HepG2 (cell line): Measurements from ENCODE around the gene LDLRAD4. TPM values are rescaled to one million over a fixed set of nuclear protein-coding genes. Genes with fewer than 3 reads are reported as not detected.

ENCODE experiments used
- ADNP ChIP-seq: sonication (generic); formaldehyde crosslinking; IDR thresholded peaks from 2 replicates; pipeline ENCODE4 v1.4.0; 2020; ENCODE audit warnings: missing genetic modification reagents
- ATF7 ChIP-seq, 2 experiments: fragments of 450-650 bp in 1 of 2; sonication (generic) in 1 of 2; formaldehyde crosslinking in 1 of 2; IDR thresholded peaks; 2 replicates each; pipeline versions ENCODE4 v1.4.0 to v1.6.1; 2016 to 2020; ENCODE audit warnings: antibody characterized with exemption in 1 of 2, mild to moderate bottlenecking in 1 of 2, missing genetic modification reagents in 1 of 2
- CBX1 ChIP-seq: IDR thresholded peaks from one replicate; pipeline ENCODE4 v1.6.1; 2016; ENCODE audit warnings: antibody characterized with exemption, low read depth
- DBP ChIP-seq: sonication (generic); formaldehyde crosslinking; IDR thresholded peaks from 2 replicates; pipeline ENCODE4 v1.4.0; 2020; ENCODE audit warnings: missing genetic modification reagents; ENCODE audit errors: not compliant biosample characterization
- DMAP1 ChIP-seq: IDR thresholded peaks from 2 replicates; pipeline ENCODE4 v1.6.1; 2016
- GFI1 ChIP-seq: sonication (generic); formaldehyde crosslinking; IDR thresholded peaks from 2 replicates; pipeline ENCODE4 v1.5.0; 2020; ENCODE audit warnings: missing genetic modification reagents, mild to moderate bottlenecking, borderline replicate concordance
- KDM1A ChIP-seq: IDR thresholded peaks from 2 replicates; pipeline ENCODE4 v1.6.1; 2016; ENCODE audit warnings: missing compliant biosample characterization
- KLF12 ChIP-seq: sonication (generic); formaldehyde crosslinking; IDR thresholded peaks from 2 replicates; pipeline ENCODE4 v1.4.0; 2020; ENCODE audit warnings: missing genetic modification reagents, borderline replicate concordance
- MXD3 ChIP-seq: IDR thresholded peaks from 2 replicates; pipeline ENCODE4 v1.6.1; 2016; ENCODE audit warnings: mild to moderate bottlenecking, missing biosample characterization, missing genetic modification reagents
- NRL ChIP-seq: sonication (generic); formaldehyde crosslinking; IDR thresholded peaks from 2 replicates; pipeline ENCODE4 v1.5.0; 2020; ENCODE audit warnings: missing genetic modification reagents, mild to moderate bottlenecking, moderate library complexity, borderline replicate concordance
- ONECUT2 ChIP-seq: sonication (generic); formaldehyde crosslinking; IDR thresholded peaks from 2 replicates; pipeline ENCODE4 v1.4.0; 2020; ENCODE audit warnings: missing genetic modification reagents
- PHB2 ChIP-seq: fragments of 450-650 bp; IDR thresholded peaks from 2 replicates; pipeline ENCODE4 v1.6.1; 2018; ENCODE audit not compliant: partially characterized antibody
- PHF8 ChIP-seq: sonication (generic); formaldehyde crosslinking; IDR thresholded peaks from 2 replicates; pipeline ENCODE4 v1.5.0; 2020; ENCODE audit warnings: missing genetic modification reagents
- PRMT3 ChIP-seq: sonication (generic); formaldehyde crosslinking; IDR thresholded peaks from 2 replicates; pipeline ENCODE4 v1.8.1; 2022; ENCODE audit warnings: low read depth, mild to moderate bottlenecking, moderate library complexity, missing genetic modification reagents, borderline replicate concordance
- PRPF4 ChIP-seq: fragments of 200-400 bp; formaldehyde crosslinking; IDR thresholded peaks from 2 replicates; pipeline ENCODE4 v1.6.1; 2016; ENCODE audit warnings: low read length, low read depth; ENCODE audit not compliant: poor library complexity, severe bottlenecking
- SRF ChIP-seq: IDR thresholded peaks from 2 replicates; pipeline ENCODE4 v1.6.1; 2011; ENCODE audit warnings: mild to moderate bottlenecking, low read depth, low read length, moderate library complexity
- SUZ12 ChIP-seq: fragments of 150-350 bp; IDR thresholded peaks from 2 replicates; pipeline ENCODE4 v1.6.1; 2014; ENCODE audit warnings: low read depth, low read length
- TFE3 ChIP-seq: IDR thresholded peaks from 2 replicates; pipeline ENCODE4 v1.6.1; 2016
- ZGPAT ChIP-seq: IDR thresholded peaks from 2 replicates; pipeline ENCODE4 v1.6.1; 2016; ENCODE audit warnings: mild to moderate bottlenecking
- ZMAT3 ChIP-seq: sonication (generic); formaldehyde crosslinking; conservative IDR thresholded peaks from 2 replicates; pipeline ENCODE4 v1.7.0; 2021; ENCODE audit warnings: missing genetic modification reagents
- ZNF280D ChIP-seq: sonication (generic); formaldehyde crosslinking; IDR thresholded peaks from 2 replicates; pipeline ENCODE4 v1.5.1; 2020; ENCODE audit warnings: mild to moderate bottlenecking, missing genetic modification reagents
- ZNF367 ChIP-seq: sonication (generic); formaldehyde crosslinking; IDR thresholded peaks from 2 replicates; pipeline ENCODE4 v1.4.0; 2020; ENCODE audit warnings: missing genetic modification reagents, borderline replicate concordance
- ZNF382 ChIP-seq: sonication (generic); formaldehyde crosslinking; IDR thresholded peaks from 2 replicates; pipeline ENCODE4 v1.5.0; 2020; ENCODE audit warnings: missing genetic modification reagents, mild to moderate bottlenecking, borderline replicate concordance
- ZNF761 ChIP-seq: sonication (generic); formaldehyde crosslinking; conservative IDR thresholded peaks from 2 replicates; pipeline ENCODE4 v1.4.0; 2020; ENCODE audit warnings: mild to moderate bottlenecking, missing genetic modification reagents
- ZNF879 ChIP-seq: sonication (generic); formaldehyde crosslinking; IDR thresholded peaks from 2 replicates; pipeline ENCODE4 v1.8.1; 2023; ENCODE audit warnings: missing genetic modification reagents
- polyA plus RNA-seq, 8 experiments: library from polyadenylated mRNA; depleted of rRNA in 3 of 8; stranded (reverse) in 7 of 8; unstranded in 1 of 8; fragments of >200 nt; fragmentation: Illumina TruSeq in 4 of 8; extraction: Trizol in 4 of 8; gene quantifications; 2 replicates each; pipeline versions ENCODE4 v1.2.1 to v1.2.3, GENCODE V29; 2011 to 2016; ENCODE audit warnings: low read depth in 4 of 8, missing spikeins in 1 of 8, mixed read lengths in 1 of 8; ENCODE audit not compliant: insufficient read depth in 1 of 8
- total RNA-seq, 5 experiments: library from RNA; depleted of rRNA; stranded (reverse); fragments of >200 nt; fragmentation: Illumina TruSeq; extraction: Trizol; gene quantifications; 2 replicates each; pipeline ENCODE4 v1.2.3, GENCODE V29; 2016; ENCODE audit warnings: low read depth in 1 of 5

Gene LDLRAD4
- total and polyA plus RNA-seq, 2 of the 13 experiments (the other 11 are each of a cell fraction or from before 2014, with no cell fraction given): 13.6 to 20.9 TPM

GRCh38 chr18:13175754-13176210, 42.8 kb upstream of the LDLRAD4 start (continued):
- TF ChIP-seq ZGPAT (CRISPR knock-in tag) (peak; percentile 88), ONECUT2 (CRISPR knock-in tag) (no peak), ZMAT3 (CRISPR knock-in tag) (no peak), DBP (no peak), GFI1 (CRISPR knock-in tag) (no peak), ATF7 (IDR thresholded peaks at IDR 0.05) (peak; percentile 22; the same call in 1 of the 2 replicates), ATF7 (CRISPR knock-in tag; IDR thresholded peaks at IDR 0.05) (peak; percentile 52; the same call in 1 of the 2 replicates), PRPF4 (no peak), PHF8 (CRISPR knock-in tag) (0 out of 2 replicates have a peak, but pooled peaks have one; percentile 8), ZNF879 (CRISPR knock-in tag) (no peak), ADNP (CRISPR knock-in tag) (no peak), SRF (0 out of 2 replicates have a peak, but pooled peaks have one; percentile 2), CBX1 (peak; percentile 46), ZNF367 (no peak), ZNF382 (CRISPR knock-in tag) (no peak), TFE3 (CRISPR knock-in tag) (peak; percentile 89), DMAP1 (CRISPR knock-in tag) (0 out of 2 replicates have a peak, but pooled peaks have one; percentile 21), KDM1A (CRISPR knock-in tag) (no peak), NRL (CRISPR knock-in tag) (no peak), PRMT3 (CRISPR knock-in tag) (no peak), PHB2 (no peak), SUZ12 (no peak), MXD3 (CRISPR knock-in tag) (no peak), ZNF280D (CRISPR knock-in tag) (no peak), ZNF761 (CRISPR knock-in tag) (0 out of 2 replicates have a peak, but pooled peaks have one; percentile 44), KLF12 (CRISPR knock-in tag) (no peak)
